OCI-LY7 (cell line): ENCODE measurements around the gene MAOA. TPM values are rescaled to one million over a fixed set of nuclear protein-coding genes. Genes with fewer than 3 reads are reported as not detected.

Experiments
- BruUV-seq: library from RNA; stranded (reverse); fragments of 400-500 nt; replicated peaks from 2 replicates; lab custom pipeline; 2021; lab: Mats Ljungman, UMichigan
- CTCF ChIA-PET: fragments of 300-600 bp; sonication (Branson Sonifier 250); formaldehyde crosslinking; loops from one replicate; lab custom pipeline; 2022; ENCODE audit warnings: antibody characterized with exemption; ENCODE audit not compliant: unreplicated experiment; lab: Charles Lee
- POLR2A ChIA-PET: fragments of 300-600 bp; sonication (Branson Sonifier 250); formaldehyde crosslinking; loops from one replicate; lab custom pipeline; 2022; ENCODE audit warnings: antibody characterized with exemption; lab: Charles Lee
- DNase-seq: peaks from one replicate; pipeline ENCODE4 v3.0.0-alpha.2; 2015; ENCODE audit warnings: low spot score
- H2AFZ ChIP-seq: fragments of 200-600 bp; sonication (generic), shearing (Covaris generic); 2 replicates; pipeline ENCODE4 v1.6.1; 2014; ENCODE audit warnings: mild to moderate bottlenecking, antibody characterized with exemption, low read length, moderate library complexity
- H3K27ac ChIP-seq: fragments of 200-600 bp; sonication (generic); 2 replicates; pipeline ENCODE4 v1.5.1; 2014; ENCODE audit warnings: mixed run types, low read depth, mild to moderate bottlenecking, moderate library complexity, low read length, inconsistent platforms; ENCODE audit not compliant: poor library complexity, severe bottlenecking
- H3K36me3 ChIP-seq: fragments of 200-600 bp; sonication (generic); 2 replicates; pipeline ENCODE4 v1.6.1; 2014; ENCODE audit warnings: mild to moderate bottlenecking, antibody characterized with exemption, low read length, moderate library complexity, mixed read lengths; ENCODE audit not compliant: insufficient read depth
- H3K4me1 ChIP-seq: fragments of 200-600 bp; sonication (generic); 2 replicates; pipeline ENCODE4 v1.5.1; 2014; ENCODE audit warnings: mild to moderate bottlenecking, low read length; ENCODE audit not compliant: insufficient read depth, poor library complexity, severe bottlenecking
- H3K4me2 ChIP-seq: fragments of 200-600 bp; sonication (generic); 2 replicates; pipeline ENCODE4 v1.6.1; 2014; ENCODE audit warnings: mild to moderate bottlenecking, low read length
- H3K4me3 ChIP-seq: fragments of 200-600 bp; sonication (generic); 2 replicates; pipeline ENCODE4 v1.5.1; 2014; ENCODE audit warnings: mild to moderate bottlenecking, low read depth, low read length; ENCODE audit not compliant: poor library complexity, severe bottlenecking
- H3K79me2 ChIP-seq: fragments of 200-600 bp; sonication (generic); 2 replicates; pipeline ENCODE4 v1.6.1; 2016; ENCODE audit warnings: low read depth, mild to moderate bottlenecking, low read length, moderate library complexity, mixed read lengths; ENCODE audit not compliant: insufficient read depth
- H3K9me2 ChIP-seq: fragments of 200-600 bp; sonication (generic); 2 replicates; pipeline ENCODE4 v1.6.1; 2016; ENCODE audit warnings: mild to moderate bottlenecking, low read length, mixed read lengths; ENCODE audit not compliant: insufficient read depth
- H3K9me3 ChIP-seq: fragments of 200-600 bp; sonication (generic); 2 replicates; pipeline ENCODE4 v1.6.1; 2014; ENCODE audit warnings: mild to moderate bottlenecking, mixed run types, low read length, mixed read lengths
- H4K20me1 ChIP-seq: fragments of 200-600 bp; sonication (generic); 2 replicates; pipeline ENCODE4 v1.6.1; 2014; ENCODE audit warnings: mild to moderate bottlenecking, antibody characterized with exemption, low read length, moderate library complexity, mixed read lengths; ENCODE audit not compliant: insufficient read depth
- EZH2phosphoT487 ChIP-seq: fragments of 200-600 bp; sonication (generic); IDR thresholded peaks from 2 replicates; pipeline ENCODE4 v1.6.1; 2018; ENCODE audit warnings: low read depth, borderline replicate concordance, mild to moderate bottlenecking, mixed run types, antibody characterized with exemption, low read length, moderate library complexity, mixed read lengths
- intact Hi-C: fragments of 100-400 bp; cut with micrococcal nuclease; formaldehyde crosslinking; loops from one replicate; pipeline ENCODE4 v1.10.0; 2022; ENCODE audit not compliant: unreplicated experiment
- total RNA-seq, 2 experiments: library from RNA; depleted of rRNA in 1 of 2; stranded (reverse); fragments of >200 nt in 1 of 2; shearing (Covaris generic) in 1 of 2; gene quantifications; 2 replicates each; pipeline ENCODE4 v1.2.3, GENCODE V29; 2014 to 2022
- TF ChIP-seq, protein P1 (sequence below): fragments of 200-600 bp; sonication (generic); conservative IDR thresholded peaks from 2 replicates; pipeline ENCODE4 v1.5.1; 2014; ENCODE audit warnings: mild to moderate bottlenecking, antibody characterized with exemption, low read length, moderate library complexity, mixed read lengths

Gene MAOA
- total RNA-seq, 2 experiments from 2014 or later: not detected

DNA sequence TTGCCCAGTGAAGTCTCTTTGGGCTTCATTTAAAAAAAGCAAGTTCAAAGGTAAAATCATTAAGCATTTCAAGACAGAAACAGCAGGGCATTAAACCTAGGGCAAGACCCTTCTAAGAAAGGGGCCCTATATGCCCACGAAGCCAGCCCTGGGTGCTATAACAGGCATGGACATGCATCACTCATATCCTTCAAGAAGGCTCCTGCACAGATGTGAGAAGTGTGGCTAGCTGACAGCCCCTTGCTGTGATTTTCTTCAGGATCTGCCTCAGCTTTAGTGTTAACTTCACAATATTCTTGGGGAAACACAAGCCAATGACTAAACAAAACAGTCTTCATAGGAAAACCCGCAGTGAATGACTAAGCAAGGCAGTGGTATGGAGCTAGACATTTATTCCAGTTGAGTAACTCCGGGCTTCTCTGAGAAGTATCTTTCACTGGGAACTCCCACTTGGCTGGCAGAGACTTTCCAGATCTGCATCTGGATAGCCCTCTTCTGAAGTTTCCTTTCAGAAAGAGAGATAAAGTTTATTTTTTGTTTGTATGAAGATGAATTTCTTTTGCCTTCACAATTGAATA, 11.9 kb upstream of the MAOA start:
- Histone ChIP-seq H3K4me2 (no peak overlapping the region), H3K9me3 (no peaks in the 10 kb centered on the region), H3K4me1 (no peaks in the 10 kb centered on the region), H3K9me2 (no peaks in the 10 kb centered on the region), H3K79me2 (no peaks in the 10 kb centered on the region), H3K4me3 (no peak overlapping the region), H2AFZ (no peak overlapping the region), H4K20me1 (no peaks in the 10 kb centered on the region), H3K36me3 (no peaks in the 10 kb centered on the region), H3K27ac (no peak overlapping the region)
- intact Hi-C loops: no loop called here
- ChIA-PET CTCF (no interaction called here), POLR2A (no interaction called here)
- BruUV-seq: no TSS peak
- DNase-seq: no peak
- TF ChIP-seq, protein P1, sequence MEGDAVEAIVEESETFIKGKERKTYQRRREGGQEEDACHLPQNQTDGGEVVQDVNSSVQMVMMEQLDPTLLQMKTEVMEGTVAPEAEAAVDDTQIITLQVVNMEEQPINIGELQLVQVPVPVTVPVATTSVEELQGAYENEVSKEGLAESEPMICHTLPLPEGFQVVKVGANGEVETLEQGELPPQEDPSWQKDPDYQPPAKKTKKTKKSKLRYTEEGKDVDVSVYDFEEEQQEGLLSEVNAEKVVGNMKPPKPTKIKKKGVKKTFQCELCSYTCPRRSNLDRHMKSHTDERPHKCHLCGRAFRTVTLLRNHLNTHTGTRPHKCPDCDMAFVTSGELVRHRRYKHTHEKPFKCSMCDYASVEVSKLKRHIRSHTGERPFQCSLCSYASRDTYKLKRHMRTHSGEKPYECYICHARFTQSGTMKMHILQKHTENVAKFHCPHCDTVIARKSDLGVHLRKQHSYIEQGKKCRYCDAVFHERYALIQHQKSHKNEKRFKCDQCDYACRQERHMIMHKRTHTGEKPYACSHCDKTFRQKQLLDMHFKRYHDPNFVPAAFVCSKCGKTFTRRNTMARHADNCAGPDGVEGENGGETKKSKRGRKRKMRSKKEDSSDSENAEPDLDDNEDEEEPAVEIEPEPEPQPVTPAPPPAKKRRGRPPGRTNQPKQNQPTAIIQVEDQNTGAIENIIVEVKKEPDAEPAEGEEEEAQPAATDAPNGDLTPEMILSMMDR: no peak
- TF ChIP-seq EZH2phosphoT487: no peak

DNA sequence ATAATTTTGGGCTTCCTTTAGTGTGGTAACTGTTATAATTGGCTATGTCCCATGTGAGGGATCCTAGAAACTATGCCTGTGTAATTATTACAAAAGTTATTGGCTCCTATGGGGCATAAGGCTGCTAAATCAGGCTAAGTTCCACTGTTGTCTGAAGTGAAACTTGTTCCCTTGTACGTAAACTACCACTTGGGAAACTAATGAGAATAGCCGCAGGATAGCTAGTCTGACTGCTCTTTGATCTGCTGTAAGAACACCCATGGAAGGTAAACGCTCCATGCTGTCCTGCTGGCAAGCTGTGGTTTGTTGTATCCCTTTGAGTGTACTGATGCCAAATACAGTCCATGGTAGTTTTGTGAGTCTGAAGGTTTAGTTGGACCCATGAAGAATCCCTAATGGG, 9.3 kb upstream of the MAOA start:
- Histone ChIP-seq H3K4me2 (no peak overlapping the region), H3K4me3 (no peak overlapping the region), H3K36me3 (no peaks in the 10 kb centered on the region), H3K4me1 (no peaks in the 10 kb centered on the region), H3K9me3 (no peaks in the 10 kb centered on the region), H3K79me2 (no peaks in the 10 kb centered on the region), H2AFZ (no peak overlapping the region), H3K27ac (no peak overlapping the region), H4K20me1 (no peaks in the 10 kb centered on the region), H3K9me2 (no peaks in the 10 kb centered on the region)
- TF ChIP-seq, protein P1: no peak
- TF ChIP-seq EZH2phosphoT487: no peak
- no peak for DNase-seq
- ChIA-PET CTCF (no interaction called here), POLR2A (no interaction called here)
- intact Hi-C loops: no loop called here
- BruUV-seq: no TSS peak

DNA sequence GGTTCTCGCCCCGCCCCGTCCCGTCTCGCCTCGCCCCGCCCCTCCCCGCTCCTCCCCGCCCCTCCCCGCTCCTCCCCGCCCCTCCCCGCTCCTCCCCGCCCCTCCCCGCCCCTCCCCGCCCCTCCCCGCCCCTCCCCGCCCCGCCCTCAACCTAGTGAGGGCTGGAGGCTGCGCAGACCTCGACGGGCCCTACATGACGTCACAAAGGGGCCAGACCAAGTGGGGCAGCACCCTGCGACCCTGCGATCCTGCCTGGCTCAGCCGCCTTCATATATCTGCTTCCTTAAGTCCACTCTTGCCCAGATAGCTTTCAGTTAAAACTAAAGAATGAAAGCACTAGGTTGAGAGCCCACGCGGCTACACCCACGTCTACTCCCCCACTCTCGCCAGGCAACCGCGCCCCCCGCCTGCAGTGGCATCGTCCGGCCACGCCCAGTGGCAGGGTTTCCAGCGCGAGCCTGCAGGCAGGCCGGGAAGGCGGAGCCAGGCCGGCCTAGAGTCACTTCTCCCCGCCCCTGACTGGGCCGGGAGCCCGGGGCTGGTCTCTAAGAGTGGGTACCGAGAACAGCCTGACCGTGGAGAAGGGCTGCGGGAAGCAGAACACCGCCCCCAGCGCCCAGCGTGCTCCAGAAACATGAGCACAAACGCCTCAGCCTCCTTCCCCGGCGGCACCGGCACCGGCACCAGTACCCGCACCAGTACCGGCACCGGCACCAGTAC, 1.5 kb upstream of the MAOA start:
- Histone ChIP-seq H3K4me1 (peaks cover 3% of the 10 kb centered on the region), H3K4me2 (peak overlapping the region; percentile 60), H2AFZ (0 out of 2 replicates have a peak overlapping the region, but pooled peaks have one; percentile 50), H3K79me2 (no peaks in the 10 kb centered on the region), H3K9me3 (no peaks in the 10 kb centered on the region), H3K9me2 (no peaks in the 10 kb centered on the region), H3K4me3 (peak overlapping the region; percentile 63), H3K36me3 (no peaks in the 10 kb centered on the region), H4K20me1 (no peaks in the 10 kb centered on the region), H3K27ac (peak overlapping the region; percentile 39)
- ChIA-PET POLR2A (no interaction called here), CTCF (no interaction called here)
- intact Hi-C loops: no loop called here
- no peak for TF ChIP-seq EZH2phosphoT487
- TF ChIP-seq, protein P1: 0 out of 2 replicates have a peak, but pooled peaks have one; percentile 20
- no TSS peak for BruUV-seq
- peak; percentile 89 for DNase-seq
